ENCODE data around the gene C19orf47. TPM values are rescaled to one million over a fixed set of nuclear protein-coding genes. Genes with fewer than 3 reads are reported as not detected.

Gene C19orf47
- total RNA-seq, 1 donor from 2014 or later: 13.1 TPM

DNA sequence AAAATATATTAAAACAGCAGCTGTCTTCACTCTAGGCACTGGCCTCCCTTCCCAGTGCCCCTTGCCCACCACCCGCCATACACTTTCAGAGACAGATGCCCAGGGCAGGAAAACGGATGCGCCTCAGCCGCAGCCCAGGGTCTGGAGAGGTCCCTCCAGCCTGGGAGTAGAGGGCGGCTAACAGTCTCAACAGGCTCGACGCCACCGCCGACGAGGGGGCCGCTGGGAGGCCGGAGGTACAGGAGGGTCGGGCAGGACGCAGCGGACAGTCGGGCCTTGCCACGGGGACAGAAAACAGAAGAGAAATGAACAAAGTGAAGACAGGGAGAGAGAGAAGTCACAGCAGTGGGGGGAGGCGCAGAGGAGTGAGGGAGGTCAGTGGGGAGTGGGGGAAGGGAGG is 27.1 kb downstream of the C19orf47 start:
- DNase-seq (ENCODE audit: extremely low read depth, low read depth, low spot score): no peak

DNA sequence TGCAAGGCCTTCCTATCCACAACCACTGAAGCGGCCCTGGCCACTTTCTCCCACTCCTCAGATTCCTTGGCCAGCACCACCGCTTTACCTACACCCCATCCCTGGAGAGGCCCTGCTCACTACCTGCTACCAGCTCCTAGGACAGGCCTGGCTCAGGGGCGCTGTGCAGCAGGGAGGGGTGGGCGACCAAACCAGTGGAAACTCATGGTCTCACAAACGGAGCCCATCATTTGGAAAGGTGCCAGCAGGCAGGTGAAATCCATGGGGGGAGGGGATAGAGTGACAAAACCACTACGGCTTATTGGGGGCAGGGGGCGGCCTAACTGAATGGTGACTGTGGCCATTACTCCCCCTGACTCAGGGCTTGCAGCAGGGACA is 27.6 kb downstream of the C19orf47 start:
- DNase-seq (ENCODE audit: extremely low read depth, low read depth, low spot score): no peak

DNA sequence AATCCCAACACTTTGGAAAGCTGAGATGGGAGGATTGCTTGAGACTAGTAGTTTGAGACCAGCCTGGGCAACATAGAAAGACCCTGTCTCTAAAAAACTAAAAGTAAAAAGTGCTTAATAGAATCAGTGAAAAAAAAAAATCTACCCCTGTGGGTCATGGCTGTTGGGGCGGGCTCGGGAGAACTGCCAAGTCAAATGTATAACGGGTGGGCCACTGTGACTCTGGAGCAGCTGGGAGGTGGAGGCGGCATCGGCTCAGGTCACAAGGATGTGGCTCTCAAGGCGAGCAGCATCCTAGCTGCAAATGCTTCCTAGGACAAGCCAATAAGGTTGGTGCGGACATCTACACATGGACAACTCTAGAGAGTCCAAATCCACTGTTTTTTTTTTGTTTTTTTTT is 30.9 kb downstream of the C19orf47 start:
- DNase-seq (ENCODE audit: extremely low read depth, low read depth, low spot score): no peak

DNA sequence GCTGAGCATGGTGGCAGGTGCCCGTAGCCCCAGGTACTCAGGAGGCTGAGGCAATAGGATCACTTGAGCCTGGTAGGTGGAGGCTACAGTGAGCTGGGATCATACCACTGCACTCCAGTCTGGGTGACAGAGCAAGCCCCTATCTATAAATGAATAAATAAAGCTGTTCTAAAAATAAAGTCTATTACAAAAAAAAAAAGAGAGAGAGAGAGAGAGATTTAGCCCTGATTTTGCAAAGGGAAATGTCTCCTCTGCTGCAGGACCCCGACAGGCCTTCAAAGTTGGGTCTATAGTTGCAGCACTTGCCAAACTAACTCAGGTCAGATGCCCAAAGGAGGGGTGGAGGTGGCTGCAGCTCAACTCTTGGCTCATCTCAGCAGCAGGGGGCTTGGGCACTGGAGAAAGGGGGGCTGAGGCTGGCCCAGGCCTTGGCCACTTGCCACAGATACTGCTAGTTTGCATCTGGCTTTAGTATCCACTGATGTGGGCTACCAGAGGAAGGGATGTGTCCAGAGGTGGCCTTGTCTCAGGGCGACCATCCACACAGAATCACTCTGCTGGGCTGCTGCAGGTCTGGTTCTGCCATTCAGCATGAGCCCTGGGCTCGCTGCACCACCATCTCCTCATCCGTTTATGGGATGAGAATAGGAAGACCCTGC is 32.3 kb downstream of the C19orf47 start:
- DNase-seq (ENCODE audit: extremely low read depth, low read depth, low spot score): no peak

DNA sequence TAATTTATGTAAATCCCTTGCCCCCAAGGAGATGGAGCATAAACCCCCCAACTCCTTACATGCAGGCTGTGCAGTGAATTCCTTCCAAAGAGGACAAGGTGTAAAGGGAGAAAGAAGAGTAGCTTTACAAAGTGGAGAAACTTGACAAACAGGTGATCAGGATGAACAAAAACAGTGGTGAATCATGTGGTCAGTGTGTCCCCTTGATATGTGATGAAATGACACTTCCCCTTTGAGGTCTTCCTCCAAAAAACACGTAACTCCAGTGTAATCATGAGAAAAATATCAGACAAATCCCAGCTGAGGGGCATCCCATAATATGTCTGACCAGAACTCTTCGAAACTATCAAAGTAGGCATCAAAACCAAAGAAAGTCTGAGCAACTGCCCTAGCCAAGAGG is 33.5 kb downstream of the C19orf47 start:
- no peak for DNase-seq (ENCODE audit: extremely low read depth, low read depth, low spot score)

DNA sequence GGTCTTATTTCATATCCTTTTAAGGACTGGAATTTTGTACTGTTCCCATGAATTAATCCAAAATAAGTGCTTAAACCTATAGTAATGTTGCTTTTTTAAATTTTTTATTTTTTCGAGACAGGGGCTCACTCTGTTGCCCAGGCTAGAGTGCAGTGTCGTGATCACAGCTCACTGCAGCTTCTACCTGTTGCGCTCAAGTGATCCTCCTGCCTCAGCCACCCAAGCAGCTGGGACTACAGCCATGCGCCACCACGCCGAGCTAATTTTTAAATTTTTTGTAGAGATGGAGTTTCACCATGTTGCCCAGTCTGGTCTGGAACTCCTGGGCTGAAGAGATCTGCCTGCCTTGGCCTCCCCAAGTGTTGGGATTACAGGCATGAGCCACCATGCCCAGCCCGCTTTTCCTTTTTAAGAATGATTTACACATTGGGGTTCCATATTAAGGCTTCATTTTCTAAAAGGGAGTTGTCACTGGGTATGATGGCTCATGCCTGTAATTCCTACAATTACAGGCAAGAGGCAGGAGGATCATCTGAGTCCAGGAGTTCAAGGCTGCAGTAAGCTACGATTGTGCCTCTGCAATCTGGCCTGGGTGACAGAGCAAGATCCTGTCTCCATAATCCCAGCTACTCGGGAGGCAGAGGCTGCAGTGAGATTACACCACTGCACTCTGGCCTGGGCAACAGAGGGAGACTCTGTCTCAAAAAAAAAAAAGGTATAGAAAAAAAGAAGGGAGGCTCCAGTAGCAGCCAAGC is 34.8 kb downstream of the C19orf47 start:
- DNase-seq (ENCODE audit: extremely low read depth, low read depth, low spot score): no peak

DNA sequence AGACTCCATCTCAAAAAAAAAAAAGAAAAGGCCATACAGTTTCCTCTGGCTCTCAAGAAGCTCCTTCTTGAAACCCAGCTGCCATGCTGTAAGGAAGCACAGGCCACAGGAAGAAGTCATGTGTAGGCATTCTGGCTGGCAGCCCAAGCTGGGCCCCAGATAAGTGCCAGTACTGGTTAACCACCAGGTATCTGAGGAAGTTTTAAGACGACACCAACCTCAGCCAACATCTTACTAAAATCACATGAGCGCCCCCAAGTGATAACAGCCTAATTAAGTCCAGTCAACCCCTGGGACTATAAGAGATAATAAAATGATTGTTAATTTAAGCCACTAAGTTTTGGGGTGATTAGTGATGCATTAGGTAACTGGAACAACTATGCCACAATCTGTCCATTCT is 35.7 kb downstream of the C19orf47 start:
- no peak for DNase-seq (ENCODE audit: extremely low read depth, low read depth, low spot score)

DNA sequence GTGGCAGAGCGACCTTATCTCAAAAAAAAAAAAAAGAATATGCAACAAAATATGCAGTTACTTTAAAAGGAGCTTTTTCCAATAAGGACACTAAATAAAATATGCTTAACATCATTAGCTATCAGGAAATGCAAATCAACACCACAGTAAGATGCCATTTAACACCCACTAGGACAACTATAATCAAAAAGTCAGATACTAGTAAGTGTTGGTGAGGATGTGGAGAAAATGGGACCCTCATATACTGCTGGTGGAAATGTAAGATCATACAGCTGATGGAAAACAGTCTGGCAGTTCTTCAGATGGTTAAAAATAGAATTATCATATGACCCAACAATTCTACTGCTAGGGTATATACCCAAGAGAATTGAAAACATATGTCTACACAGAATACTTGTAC is 38.5 kb downstream of the C19orf47 start:
- no peak for DNase-seq (ENCODE audit: extremely low read depth, low read depth, low spot score)

DNA sequence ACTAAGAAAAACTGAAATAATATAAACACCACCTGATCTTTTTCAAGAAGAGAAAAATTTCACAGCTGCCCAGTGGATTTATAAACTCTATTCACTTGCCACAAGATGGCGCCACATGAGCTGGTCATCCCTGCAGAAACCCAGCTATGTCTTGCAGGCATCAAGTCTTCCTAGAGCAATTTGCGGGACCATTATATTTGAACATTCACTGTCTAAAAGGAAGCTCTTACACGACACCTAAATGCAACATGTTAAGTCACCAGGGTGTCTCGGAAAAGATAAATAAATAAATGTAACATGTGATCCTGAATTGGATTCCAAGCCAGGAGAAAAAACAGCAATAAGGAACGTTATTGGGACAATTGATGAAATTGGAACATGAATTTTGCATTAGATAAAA is 42.8 kb downstream of the C19orf47 start:
- peak; percentile 52 for DNase-seq (ENCODE audit: extremely low read depth, low read depth, low spot score)

DNA sequence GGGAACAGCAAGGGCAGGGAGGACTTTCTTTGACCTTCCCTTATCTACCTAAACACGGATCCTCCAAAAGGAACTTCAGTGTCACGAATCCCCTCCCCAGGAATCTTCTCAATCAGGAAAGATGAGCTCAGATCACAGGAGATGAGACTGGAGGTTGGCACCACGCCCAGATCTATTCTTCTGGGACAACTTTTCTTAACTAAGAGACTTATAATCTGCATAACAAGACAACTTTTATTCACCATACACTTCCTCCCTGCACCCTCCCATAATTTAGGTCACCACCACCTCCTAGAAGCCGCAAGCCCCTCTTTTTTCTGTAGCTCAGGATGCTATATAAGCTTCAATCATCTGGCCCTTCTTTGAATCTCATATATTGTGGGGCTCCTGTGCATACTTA is 43.9 kb downstream of the C19orf47 start:
- DNase-seq (ENCODE audit: extremely low read depth, low read depth, low spot score): no peak

DNA sequence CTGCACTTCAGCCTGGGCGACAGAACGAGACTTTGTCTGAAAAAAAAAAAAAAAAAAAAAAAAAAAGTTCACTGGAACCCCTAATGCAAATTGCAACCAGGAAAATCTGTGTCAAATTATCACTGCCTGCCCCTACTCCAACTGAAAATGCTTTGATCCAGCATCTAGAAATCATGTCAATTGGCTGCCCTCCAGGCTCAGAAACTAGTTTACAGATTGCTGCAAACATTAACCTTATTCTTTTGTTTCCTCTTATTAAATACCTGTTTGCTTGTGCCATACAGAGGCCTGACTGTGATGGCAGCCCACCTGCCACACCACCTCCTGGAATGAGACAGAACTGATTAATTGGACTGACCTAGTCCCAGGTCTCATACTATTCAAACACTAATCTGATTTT is 44.4 kb downstream of the C19orf47 start:
- no peak for DNase-seq (ENCODE audit: extremely low read depth, low read depth, low spot score)

DNA sequence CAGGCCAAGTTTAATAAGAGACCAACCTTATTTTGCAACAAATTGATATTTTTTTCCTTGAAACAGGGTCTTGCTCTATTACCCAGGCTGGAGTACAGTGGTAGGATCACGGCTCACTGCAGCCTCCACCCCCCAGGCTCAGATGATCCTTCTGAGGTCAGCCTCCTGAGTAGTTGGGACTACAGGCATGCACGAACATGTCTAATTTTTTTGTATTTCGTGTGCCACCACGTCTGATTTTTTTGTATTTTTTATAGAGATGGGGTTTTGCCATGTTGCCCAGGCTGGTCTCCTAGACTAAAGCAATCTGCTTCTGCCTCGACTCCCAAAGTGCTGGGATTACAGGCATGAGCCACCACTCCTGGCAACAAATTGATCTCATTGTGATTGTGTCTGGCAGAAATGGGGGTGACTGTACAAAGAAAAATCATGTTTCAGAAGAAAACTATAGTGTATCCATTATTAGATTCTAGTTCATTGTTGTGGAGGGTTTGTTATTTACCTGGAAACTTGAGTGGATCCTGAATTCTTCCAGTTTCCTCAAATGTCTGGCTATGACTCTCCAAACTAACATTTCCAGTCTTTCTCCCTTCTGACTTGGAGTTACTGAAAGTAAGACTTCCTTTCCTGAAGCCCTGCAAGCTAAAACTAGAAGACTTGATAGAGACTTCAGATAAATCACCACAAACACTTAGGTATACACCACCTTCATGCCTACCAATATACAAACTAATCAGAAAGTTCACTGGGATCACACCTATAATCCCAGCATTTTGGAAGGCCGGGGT is 45.8 kb downstream of the C19orf47 start:
- DNase-seq (ENCODE audit: extremely low read depth, low read depth, low spot score): no peak

DNA sequence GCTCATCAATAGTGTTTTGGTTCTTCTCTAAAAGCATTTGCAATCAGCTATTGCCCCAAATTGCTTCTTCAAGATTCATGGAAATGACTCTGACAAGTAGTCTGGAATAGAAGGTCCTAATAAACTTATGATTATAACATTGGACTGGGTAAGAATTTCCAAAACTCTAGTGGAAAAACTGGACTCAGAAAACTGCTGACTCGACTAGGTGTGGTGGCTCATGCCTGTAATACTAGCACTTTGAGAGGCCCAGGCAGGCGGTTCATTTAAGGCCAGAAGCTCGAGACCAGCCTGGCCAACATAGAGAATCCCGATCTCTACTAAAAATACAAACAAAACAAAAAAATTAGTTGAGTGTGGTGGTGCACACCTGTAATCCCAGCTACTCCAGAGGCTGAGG is 47.5 kb downstream of the C19orf47 start:
- no peak for DNase-seq (ENCODE audit: extremely low read depth, low read depth, low spot score)

DNA sequence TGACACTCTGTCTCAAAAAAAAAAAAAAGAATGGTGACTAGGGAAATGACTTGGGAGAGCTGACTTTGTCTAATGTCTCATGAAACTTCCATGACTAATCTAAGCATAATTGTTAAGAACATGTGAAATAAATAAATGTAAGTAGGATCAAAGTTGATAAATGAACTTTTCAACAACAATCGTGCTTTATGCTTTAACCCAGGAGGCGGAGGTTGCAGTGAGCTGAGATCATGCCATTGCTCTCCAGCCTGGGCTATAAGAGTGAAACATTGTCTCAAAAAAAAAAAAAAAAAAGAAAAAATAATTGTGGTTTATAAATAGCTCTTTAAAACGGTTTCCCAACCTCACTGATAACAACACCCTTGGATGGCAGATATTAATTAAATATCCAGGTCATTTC is 50.2 kb downstream of the C19orf47 start:
- DNase-seq (ENCODE audit: extremely low read depth, low read depth, low spot score): no peak

DNA sequence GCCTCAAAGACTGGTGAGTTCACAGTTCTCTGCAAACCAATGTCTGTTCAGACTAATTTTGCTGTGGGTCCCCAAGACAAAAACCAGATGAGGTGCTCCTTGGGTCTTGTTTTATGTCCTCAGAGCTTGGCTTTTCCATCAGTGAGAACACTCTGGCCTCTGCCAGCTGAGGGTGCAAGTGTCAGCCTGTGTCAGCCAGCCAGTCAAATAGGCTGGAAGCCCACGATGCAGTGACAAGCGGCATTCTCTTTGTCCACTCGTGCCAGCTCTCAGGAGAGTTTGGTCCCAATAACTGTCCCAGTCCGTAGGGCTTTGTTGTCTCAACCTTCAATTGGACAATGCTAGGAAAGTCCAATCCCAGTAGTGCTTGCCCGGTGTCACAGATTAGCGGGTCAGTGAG is 53.6 kb downstream of the C19orf47 start:
- no peak for DNase-seq (ENCODE audit: extremely low read depth, low read depth, low spot score)

DNA sequence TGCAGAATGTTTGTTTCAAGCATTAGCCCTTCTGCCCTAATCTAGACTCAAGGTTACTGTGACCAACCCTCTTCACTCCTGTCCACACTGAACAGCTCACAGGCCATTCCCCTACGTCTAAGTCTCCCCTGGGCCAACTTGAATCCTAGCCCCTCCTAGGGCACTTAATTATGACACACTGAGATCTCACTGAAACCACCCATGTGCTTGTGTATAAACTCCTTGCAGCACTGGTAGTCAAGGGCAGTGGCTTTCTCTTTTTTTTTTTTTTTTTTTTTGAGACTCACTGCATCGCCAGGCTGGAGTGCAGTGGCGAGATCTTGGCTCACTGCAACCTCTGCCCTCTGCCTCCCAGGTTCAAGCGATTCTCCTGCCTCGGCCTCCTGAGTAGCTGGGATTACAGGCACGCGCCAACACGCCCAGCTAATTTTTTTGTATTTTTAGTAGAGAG is 61.2 kb downstream of the C19orf47 start:
- no peak for DNase-seq (ENCODE audit: extremely low read depth, low read depth, low spot score)

DNA sequence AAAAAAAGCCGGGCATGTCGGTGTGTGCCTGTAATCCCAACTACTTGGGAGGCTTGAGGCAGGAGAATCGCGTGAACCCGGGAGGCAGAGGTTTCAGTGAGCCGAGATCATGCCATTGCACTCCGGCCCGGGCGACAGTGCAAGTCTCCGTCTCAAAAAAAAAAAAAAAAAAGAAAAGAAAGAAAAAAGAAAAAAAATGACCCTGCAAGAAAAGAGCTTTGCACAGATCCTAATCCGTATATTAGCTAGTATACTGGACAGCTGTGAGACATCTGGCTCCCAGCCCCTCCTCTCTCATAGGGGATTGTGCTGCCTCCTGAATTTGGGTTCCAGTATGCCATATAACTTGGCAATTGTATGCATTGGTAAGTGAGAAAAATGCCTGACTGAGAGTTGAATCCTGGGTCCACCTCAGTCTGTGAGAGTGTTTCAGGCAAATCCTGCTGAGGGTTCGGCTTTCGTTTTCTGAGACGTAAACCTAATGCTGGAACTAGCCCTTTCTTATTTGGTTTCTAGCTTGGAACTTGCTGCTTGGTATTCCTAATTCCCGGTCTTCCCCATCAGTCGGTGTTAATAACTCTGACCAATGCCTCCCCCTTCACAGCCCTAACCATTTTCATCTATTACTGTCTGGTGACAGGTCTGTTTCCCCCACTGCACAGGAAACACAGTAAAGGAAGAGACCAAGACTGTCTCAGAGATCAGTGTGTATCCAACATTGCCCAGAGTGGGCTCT is 61.8 kb downstream of the C19orf47 start:
- DNase-seq (ENCODE audit: extremely low read depth, low read depth, low spot score): no peak

DNA sequence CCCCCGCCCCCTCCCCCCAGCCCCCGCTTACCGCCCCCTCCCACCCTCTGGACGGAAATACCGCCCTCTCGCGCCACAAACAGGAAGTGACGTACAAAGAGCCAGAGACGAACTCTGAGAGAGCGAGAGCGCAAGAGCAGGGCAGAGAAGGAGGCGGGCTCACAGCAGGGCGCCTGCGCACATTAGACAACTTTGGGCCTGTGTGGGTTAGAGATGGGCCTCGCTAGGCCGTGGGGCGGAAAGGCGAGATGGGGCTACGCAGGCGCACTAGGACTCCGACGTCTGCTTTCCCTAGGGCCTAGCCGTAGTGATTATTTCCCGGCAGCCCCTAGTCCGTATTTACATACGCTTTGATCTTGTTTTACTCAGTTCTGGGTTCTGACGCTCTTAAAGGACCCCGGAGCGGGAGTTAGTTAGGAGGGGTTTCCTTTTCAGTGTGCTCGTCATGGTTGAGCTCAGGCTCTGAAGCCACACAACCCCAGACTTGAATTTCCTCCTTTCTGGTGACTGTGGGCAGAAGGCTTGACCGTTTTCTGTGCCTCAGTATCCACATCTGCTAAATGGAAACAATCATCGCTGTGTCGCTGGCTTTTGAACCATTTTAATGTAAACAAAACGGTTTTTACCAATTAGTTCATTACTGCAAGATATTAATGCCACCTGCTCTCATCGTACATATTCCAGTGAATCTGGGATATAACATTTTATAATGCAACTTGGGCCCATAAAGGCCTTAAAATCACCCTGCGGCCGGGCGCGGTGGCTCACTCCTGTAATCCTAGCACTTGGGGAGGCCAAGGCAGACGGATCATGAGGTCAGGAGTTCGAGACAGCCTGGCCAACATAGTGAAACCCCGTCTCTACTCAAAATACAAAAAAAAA is 62.6 kb downstream of the C19orf47 start:
- peak; percentile 94 for DNase-seq (ENCODE audit: extremely low read depth, low read depth, low spot score)

DNA sequence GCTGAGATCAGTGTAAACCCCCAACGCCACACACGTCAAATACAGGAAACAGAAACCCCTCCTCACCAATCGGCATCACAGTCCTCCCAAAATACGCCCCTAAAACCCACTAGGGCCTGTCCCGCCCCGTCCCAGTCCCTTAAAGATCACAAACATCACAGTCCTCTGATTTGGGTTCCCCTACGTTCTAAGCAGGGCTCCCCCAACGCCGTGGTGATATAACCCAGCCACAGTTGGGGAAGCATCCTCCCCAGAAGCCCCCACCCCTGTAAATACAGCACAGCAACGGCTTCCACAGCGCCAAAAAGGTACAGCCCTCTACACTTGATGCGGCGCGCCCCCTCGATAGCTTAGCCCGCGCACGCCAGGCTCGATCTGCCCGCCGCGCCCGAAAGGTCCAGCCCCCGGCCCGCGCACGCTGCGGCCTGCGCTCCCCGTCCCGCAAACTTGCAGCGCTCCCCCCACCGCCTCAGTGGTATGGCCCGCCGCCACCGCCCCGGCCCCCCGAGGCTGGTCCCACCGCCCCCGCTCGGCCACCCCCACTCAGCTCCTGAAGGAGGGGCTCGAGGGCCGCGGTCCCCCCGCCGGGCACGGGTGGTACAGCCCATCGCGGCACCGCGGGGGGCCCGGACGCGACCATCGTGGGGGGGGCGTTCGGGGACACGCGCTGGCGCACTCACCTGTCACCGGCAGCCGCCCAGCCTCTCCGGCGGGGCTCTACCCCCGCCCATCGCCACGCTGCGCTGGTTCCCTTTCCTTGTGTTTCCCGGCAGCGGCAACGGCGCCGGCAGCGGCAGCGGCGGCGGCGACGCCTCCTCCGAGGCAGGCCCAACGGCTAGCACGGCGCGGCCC is 63.5 kb downstream of the C19orf47 start, which contains the start of gene AKT2:
AKT2 (minus strand) TSS at position 845 of the 852 bp plus-strand sequence. CDS start 20,078 bp downstream, outside the sequence.
- no peak for DNase-seq (ENCODE audit: extremely low read depth, low read depth, low spot score)
